HL-60 (cell line): ENCODE measurements around the gene SMG1.

Experiments
- DNase-seq, 2 experiments: peaks; one replicate each; pipeline ENCODE4 v3.0.0-alpha.2; 2010 to 2020; ENCODE audit warnings: low read depth in 1 of 2, low spot score in 1 of 2
- H3K27ac ChIP-seq: fragments of 250-450 bp; sonication (Bioruptor Pico); replicated peaks from 2 replicates; pipeline ENCODE4 v1.5.1; 2020; ENCODE audit warnings: mild to moderate bottlenecking, moderate library complexity
- H3K27me3 ChIP-seq: fragments of 250-450 bp; sonication (Bioruptor Pico); 2 replicates; pipeline ENCODE4 v1.5.1; 2021; ENCODE audit warnings: mild to moderate bottlenecking, moderate library complexity; ENCODE audit not compliant: insufficient read depth, poor library complexity, severe bottlenecking
- H3K4me3 ChIP-seq: replicated peaks from 2 replicates; pipeline ENCODE4 v1.5.1; 2011; ENCODE audit warnings: mild to moderate bottlenecking, control low read depth, low read length; ENCODE audit not compliant: insufficient read depth
- GABPA ChIP-seq: IDR thresholded peaks from 2 replicates; pipeline ENCODE4 v1.6.1; 2012; ENCODE audit warnings: low read depth
- POLR2AphosphoS5 ChIP-seq: IDR thresholded peaks from 2 replicates; pipeline ENCODE4 v1.6.1; 2012; ENCODE audit warnings: low read depth
- SPI1 ChIP-seq: IDR thresholded peaks from 2 replicates; pipeline ENCODE4 v1.6.1; 2012; ENCODE audit warnings: low read depth, mild to moderate bottlenecking, borderline replicate concordance
- TF ChIP-seq, protein P1 (sequence below): IDR thresholded peaks from one replicate; pipeline ENCODE4 v1.5.1; 2011; ENCODE audit warnings: low read length, control low read depth, inconsistent platforms; ENCODE audit not compliant: insufficient read depth
- TF ChIP-seq, protein P2 (sequence below): IDR thresholded peaks from 2 replicates; pipeline ENCODE4 v1.6.1; 2012; ENCODE audit warnings: low read depth; ENCODE audit not compliant: insufficient replicate concordance

The SMG1 gene

DNA sequence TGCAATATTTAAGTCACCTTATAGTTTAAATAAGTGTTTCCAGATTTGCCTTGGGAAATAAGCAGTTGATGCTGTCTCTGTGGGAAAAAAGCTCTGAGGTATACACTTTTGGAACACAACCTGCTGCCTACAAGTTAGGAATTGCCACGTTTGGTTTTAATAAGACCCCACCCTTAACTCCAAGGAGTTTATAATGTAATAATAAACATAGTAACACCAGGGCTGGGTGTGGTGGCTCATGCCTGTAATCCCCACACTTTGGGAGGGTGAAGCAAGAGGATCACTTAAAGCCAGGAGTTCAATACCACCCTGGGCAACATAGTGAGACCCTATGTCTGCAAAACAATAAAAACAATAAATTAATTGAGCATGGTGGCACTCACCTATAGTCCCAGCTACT is 15.9 kb upstream of the SMG1 start:
- TF ChIP-seq SPI1: no peak
- no peak overlapping the region for H3K27ac ChIP-seq
- H3K27me3 ChIP-seq: no peaks in the 10 kb centered on the region
- H3K4me3 ChIP-seq: no peak overlapping the region
- no peak for DNase-seq

DNA sequence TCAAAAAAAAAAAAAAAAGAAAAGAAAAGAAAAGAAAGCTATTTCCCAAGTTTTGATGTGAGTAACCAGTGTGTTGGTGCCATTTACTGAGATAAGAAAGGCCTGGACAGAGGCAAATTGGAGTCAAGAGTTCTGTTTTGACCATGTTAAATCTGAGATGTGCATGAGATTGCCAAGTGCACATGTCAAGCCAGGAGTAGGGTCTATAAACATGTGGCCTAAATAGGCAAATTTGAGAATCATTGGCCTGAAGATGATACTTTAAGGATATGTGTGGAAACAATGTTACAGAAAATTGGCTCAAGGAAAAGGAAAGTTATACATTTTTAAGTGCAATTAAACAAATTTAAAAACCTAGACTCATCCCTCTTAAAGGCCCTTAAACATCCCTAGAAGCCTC is 15.3 kb upstream of the SMG1 start:
- H3K4me3 ChIP-seq: no peak overlapping the region
- TF ChIP-seq SPI1: no peak
- TF ChIP-seq POLR2AphosphoS5: no peak
- TF ChIP-seq, protein P1, sequence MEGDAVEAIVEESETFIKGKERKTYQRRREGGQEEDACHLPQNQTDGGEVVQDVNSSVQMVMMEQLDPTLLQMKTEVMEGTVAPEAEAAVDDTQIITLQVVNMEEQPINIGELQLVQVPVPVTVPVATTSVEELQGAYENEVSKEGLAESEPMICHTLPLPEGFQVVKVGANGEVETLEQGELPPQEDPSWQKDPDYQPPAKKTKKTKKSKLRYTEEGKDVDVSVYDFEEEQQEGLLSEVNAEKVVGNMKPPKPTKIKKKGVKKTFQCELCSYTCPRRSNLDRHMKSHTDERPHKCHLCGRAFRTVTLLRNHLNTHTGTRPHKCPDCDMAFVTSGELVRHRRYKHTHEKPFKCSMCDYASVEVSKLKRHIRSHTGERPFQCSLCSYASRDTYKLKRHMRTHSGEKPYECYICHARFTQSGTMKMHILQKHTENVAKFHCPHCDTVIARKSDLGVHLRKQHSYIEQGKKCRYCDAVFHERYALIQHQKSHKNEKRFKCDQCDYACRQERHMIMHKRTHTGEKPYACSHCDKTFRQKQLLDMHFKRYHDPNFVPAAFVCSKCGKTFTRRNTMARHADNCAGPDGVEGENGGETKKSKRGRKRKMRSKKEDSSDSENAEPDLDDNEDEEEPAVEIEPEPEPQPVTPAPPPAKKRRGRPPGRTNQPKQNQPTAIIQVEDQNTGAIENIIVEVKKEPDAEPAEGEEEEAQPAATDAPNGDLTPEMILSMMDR: no peak
- TF ChIP-seq, protein P2, sequence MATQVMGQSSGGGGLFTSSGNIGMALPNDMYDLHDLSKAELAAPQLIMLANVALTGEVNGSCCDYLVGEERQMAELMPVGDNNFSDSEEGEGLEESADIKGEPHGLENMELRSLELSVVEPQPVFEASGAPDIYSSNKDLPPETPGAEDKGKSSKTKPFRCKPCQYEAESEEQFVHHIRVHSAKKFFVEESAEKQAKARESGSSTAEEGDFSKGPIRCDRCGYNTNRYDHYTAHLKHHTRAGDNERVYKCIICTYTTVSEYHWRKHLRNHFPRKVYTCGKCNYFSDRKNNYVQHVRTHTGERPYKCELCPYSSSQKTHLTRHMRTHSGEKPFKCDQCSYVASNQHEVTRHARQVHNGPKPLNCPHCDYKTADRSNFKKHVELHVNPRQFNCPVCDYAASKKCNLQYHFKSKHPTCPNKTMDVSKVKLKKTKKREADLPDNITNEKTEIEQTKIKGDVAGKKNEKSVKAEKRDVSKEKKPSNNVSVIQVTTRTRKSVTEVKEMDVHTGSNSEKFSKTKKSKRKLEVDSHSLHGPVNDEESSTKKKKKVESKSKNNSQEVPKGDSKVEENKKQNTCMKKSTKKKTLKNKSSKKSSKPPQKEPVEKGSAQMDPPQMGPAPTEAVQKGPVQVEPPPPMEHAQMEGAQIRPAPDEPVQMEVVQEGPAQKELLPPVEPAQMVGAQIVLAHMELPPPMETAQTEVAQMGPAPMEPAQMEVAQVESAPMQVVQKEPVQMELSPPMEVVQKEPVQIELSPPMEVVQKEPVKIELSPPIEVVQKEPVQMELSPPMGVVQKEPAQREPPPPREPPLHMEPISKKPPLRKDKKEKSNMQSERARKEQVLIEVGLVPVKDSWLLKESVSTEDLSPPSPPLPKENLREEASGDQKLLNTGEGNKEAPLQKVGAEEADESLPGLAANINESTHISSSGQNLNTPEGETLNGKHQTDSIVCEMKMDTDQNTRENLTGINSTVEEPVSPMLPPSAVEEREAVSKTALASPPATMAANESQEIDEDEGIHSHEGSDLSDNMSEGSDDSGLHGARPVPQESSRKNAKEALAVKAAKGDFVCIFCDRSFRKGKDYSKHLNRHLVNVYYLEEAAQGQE: no peak
- no peak for TF ChIP-seq GABPA
- H3K27ac ChIP-seq: no peak overlapping the region
- H3K27me3 ChIP-seq: no peaks in the 10 kb centered on the region
- no peak for DNase-seq

DNA sequence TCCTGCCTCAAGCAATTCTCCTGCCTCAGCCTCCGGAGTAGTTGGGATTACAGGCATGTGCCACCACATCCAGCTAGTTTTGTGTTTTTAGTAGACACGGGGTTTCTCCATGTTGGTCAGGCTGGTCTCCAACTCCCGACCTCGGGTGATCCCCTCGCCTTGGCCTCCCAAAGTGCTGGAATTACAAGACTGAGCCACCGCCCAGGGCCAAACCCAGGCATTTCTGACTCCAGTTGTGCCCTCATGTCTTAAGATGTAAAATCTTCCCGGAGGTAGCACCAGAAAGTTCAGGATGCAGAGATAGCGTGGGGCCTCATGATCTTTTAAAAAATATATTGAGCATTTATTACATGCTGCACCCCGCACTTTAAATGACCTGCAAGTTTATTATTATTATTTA is 12.8 kb upstream of the SMG1 start:
- no peak for DNase-seq
- no peaks in the 10 kb centered on the region for H3K27me3 ChIP-seq
- TF ChIP-seq, protein P1: no peak
- TF ChIP-seq GABPA: no peak
- TF ChIP-seq, protein P2: no peak
- no peak overlapping the region for H3K27ac ChIP-seq
- no peak overlapping the region for H3K4me3 ChIP-seq

DNA sequence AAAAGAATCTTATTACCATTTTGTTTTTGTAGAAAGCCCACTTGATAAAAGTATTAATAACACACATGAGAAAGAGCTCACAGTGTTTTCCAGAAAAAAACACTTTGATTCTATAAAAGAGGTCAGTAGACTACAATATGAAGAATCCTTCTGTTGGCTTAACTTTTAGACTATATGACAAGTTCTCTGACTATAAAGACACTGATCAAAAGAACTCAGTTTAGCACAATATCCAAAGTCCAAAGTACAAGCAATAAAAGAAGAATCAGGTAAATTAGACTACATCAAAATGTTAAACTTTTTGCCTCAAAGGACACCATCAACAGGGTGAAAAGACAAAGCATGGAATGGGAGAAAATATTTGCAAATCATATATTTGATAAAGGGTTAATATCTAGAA is 11.2 kb upstream of the SMG1 start:
- TF ChIP-seq SPI1: no peak
- H3K4me3 ChIP-seq: no peak overlapping the region
- no peaks in the 10 kb centered on the region for H3K27me3 ChIP-seq
- H3K27ac ChIP-seq: no peak overlapping the region
- DNase-seq: no peak

DNA sequence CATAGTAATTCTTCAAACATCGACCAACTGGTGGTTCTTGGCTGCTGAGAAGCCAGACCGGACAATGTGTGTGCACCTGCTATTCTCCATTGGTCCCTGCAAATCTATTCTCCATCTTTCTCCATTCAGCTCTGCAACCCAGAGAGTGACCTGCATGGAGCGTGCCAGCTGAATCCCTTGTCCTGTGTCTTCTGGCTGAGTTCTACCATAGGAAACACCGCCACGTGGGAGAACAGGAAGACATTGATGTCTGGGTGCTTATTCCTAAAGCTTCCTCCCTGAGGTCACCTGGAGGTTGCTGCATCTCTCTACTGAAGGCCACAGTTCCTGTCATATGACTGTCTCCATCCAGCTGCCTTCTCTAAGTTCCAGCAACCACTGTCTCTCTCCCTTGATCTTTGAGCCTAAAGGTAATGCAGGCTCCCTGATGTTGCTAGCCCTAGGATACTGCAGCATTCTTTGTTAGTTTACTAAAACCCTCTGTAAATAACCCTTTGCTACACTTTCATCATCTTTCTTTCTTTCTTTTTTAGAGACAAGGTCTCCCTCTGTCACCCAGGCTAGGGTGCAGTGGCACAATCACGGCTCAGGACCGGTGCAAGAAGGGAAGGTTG is 10.6 kb upstream of the SMG1 start:
- H3K4me3 ChIP-seq: no peak overlapping the region
- peak in 1 of 2 experiments; percentile 23 for DNase-seq
- H3K27ac ChIP-seq: no peak overlapping the region
- TF ChIP-seq, protein P1: no peak
- TF ChIP-seq, protein P2: no peak
- TF ChIP-seq SPI1 (no peak), GABPA (no peak), POLR2AphosphoS5 (no peak)
- no peaks in the 10 kb centered on the region for H3K27me3 ChIP-seq
